Esophagus squamous epithelium (tissue), 5 donors: ENCODE data around the gene ARHGAP30. TPM values are rescaled to one million over a fixed set of nuclear protein-coding genes. Genes with fewer than 3 reads are reported as not detected.

Source experiments
- DNase-seq: peaks from one replicate; lab custom pipeline; 2025; lab: John Stamatoyannopoulos, UW
- H3K27ac ChIP-seq, 4 donors: fragments of 200-600 bp; sonication (generic); one replicate each; pipeline ENCODE4 v1.5.1; 2016 to 2019; ENCODE audit warnings: mild to moderate bottlenecking in 1 of 4
- H3K27me3 ChIP-seq, 4 donors: fragments of 200-600 bp; sonication (generic); 1 replicate in 3 of 4; 2 replicates in 1 of 4; pipeline versions ENCODE4 v1.5.1 to v1.6.0; 2017 to 2021; ENCODE audit warnings: antibody characterized with exemption in 1 of 4
- H3K36me3 ChIP-seq, 3 donors: fragments of 200-600 bp; sonication (generic); one replicate each; pipeline ENCODE4 v1.5.1; 2016 to 2019
- H3K4me1 ChIP-seq, 3 donors: fragments of 200-600 bp; sonication (generic); one replicate each; pipeline ENCODE4 v1.5.1; 2017 to 2019
- H3K4me3 ChIP-seq, 4 donors: fragments of 200-600 bp; sonication (generic); 1 replicate in 3 of 4; 2 replicates in 1 of 4; pipeline ENCODE4 v1.5.1; 2016 to 2019; ENCODE audit warnings: mild to moderate bottlenecking in 2 of 4, moderate library complexity in 1 of 4
- H3K9me3 ChIP-seq, 3 donors: fragments of 200-600 bp; sonication (generic); one replicate each; pipeline ENCODE4 v1.5.1; 2016 to 2019
- POLR2A ChIP-seq, 4 donors: fragments of 450-650 bp; IDR thresholded peaks; one replicate each; pipeline ENCODE4 v1.6.1; 2017; ENCODE audit warnings: antibody characterized with exemption in 4 of 4, mild to moderate bottlenecking in 4 of 4, moderate library complexity in 3 of 4
- WGBS, 2 donors: methylation state at CpG; one replicate each; pipeline ENCODE4 v1.1.5; 2018; 5-methylcytosine and 5-hydroxymethylcytosine counted together
- intact Hi-C: fragments of 100-400 bp; cut with DNase I; formaldehyde crosslinking; loops from one replicate; pipeline ENCODE4 v1.15.0; 2022
- total RNA-seq, 4 donors: library from RNA; depleted of rRNA; stranded (reverse); fragments of >200 nt; gene quantifications; one replicate each; pipeline ENCODE4 v1.1.0, GENCODE V29; 2016
- TF ChIP-seq, protein P1 (sequence below), 6 experiments: fragments of 450-650 bp in 4 of 6; fragments of 200-600 bp in 2 of 6; sonication (generic) in 2 of 6; IDR thresholded peaks; one replicate each; pipeline ENCODE4 v1.5.1; 2016 to 2019; ENCODE audit warnings: antibody characterized with exemption in 6 of 6, mild to moderate bottlenecking in 4 of 6, moderate library complexity in 4 of 6
- donor health status: DM: yes; HTN: yes; CAD: no.

The ARHGAP30 gene
- total RNA-seq, 4 donors from 2014 or later, result 2.9 to 13.5 (median 7.4) TPM

GRCh38 chr1:161013131-161013487 lies 56.6 kb downstream of the ARHGAP30 start:
- intact Hi-C loops, result no loop called here
- peak overlapping the region in 3 of 4 donors; percentile 22 to 53 (median 23) for H3K4me3 ChIP-seq
- no peaks in the 10 kb centered on the region for H3K9me3 ChIP-seq
- no peak for DNase-seq
- no peaks in the 10 kb centered on the region for H3K27me3 ChIP-seq
- peak overlapping the region; percentile 83 to 99 (median 92) for H3K27ac ChIP-seq
- H3K4me1 ChIP-seq, result peaks cover 18 to 90% (median 43%) of the 10 kb centered on the region in 3 donors
- TF ChIP-seq, protein P1, sequence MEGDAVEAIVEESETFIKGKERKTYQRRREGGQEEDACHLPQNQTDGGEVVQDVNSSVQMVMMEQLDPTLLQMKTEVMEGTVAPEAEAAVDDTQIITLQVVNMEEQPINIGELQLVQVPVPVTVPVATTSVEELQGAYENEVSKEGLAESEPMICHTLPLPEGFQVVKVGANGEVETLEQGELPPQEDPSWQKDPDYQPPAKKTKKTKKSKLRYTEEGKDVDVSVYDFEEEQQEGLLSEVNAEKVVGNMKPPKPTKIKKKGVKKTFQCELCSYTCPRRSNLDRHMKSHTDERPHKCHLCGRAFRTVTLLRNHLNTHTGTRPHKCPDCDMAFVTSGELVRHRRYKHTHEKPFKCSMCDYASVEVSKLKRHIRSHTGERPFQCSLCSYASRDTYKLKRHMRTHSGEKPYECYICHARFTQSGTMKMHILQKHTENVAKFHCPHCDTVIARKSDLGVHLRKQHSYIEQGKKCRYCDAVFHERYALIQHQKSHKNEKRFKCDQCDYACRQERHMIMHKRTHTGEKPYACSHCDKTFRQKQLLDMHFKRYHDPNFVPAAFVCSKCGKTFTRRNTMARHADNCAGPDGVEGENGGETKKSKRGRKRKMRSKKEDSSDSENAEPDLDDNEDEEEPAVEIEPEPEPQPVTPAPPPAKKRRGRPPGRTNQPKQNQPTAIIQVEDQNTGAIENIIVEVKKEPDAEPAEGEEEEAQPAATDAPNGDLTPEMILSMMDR (IDR thresholded peaks at IDR 0.05), result no peak
- no peak for TF ChIP-seq POLR2A (IDR thresholded peaks at IDR 0.05)
- H3K36me3 ChIP-seq, result peaks cover 0 to 14% (median 0%) of the 10 kb centered on the region in 3 donors

DNA sequence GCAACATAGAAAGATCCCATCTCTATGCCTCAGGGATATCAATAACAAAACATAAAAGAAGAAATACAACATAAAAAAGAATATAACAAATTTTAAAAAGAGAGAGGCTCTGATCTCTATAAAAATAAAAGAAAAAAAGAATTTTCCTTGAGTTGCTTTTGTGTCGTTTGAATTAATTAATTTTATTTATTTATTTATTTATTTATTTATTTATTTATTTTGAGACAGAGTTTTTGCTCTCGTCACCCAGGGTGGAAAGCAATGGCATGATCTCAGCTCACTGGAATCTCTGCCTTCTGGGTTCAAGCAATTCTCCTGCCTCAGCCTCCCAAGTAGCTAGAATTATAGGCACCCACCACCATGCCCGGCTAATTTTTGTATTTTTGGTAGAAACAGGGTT lies 57.3 kb downstream of the ARHGAP30 start:
- TF ChIP-seq POLR2A (IDR thresholded peaks at IDR 0.05), result no peak
- TF ChIP-seq, protein P1 (IDR thresholded peaks at IDR 0.05), result no peak
- Histone ChIP-seq H3K36me3 (peaks cover 0 to 21% (median 0%) of the 10 kb centered on the region in 3 donors), H3K9me3 (no peaks in the 10 kb centered on the region), H3K27ac (peak overlapping the region; percentile 83 to 99 (median 92)), H3K27me3 (no peaks in the 10 kb centered on the region), H3K4me3 (no peak overlapping the region), H3K4me1 (peaks cover 12 to 87% (median 36%) of the 10 kb centered on the region in 3 donors)
- no peak for DNase-seq
- 78 to 85% methylated on average over 3 of the region's 3 CpGs for WGBS, 2 donors
- intact Hi-C loops, result no loop called here

- intact Hi-C loops, result no loop called here
- TF ChIP-seq POLR2A (IDR thresholded peaks at IDR 0.05), result no peak
- TF ChIP-seq, protein P1 (IDR thresholded peaks at IDR 0.05), result no peak
Observed at GRCh38 chr1:161009602-161010211, 60.0 kb downstream of the ARHGAP30 start.

GRCh38 chr1:161008869-161009510 lies 60.7 kb downstream of the ARHGAP30 start:
- Histone ChIP-seq H3K9me3 (no peaks in the 10 kb centered on the region), H3K4me3 (no peak overlapping the region), H3K4me1 (peaks cover 0 to 55% (median 15%) of the 10 kb centered on the region in 3 donors), H3K27ac (no peak overlapping the region), H3K36me3 (peaks cover 0 to 32% (median 0%) of the 10 kb centered on the region in 3 donors), H3K27me3 (no peaks in the 10 kb centered on the region)
- intact Hi-C loops, result no loop called here
- no peak for DNase-seq
- 58 to 60% methylated on average over 4 of the region's 4 CpGs for WGBS, 2 donors
- TF ChIP-seq, protein P1 (IDR thresholded peaks at IDR 0.05), result no peak
- no peak for TF ChIP-seq POLR2A (IDR thresholded peaks at IDR 0.05)

More at GRCh38 chr1:161009602-161010211, 60.0 kb downstream of the ARHGAP30 start:
- no peak overlapping the region for H3K4me3 ChIP-seq
- peaks cover 0 to 32% (median 0%) of the 10 kb centered on the region in 3 donors for H3K36me3 ChIP-seq
- peaks cover 0 to 62% (median 22%) of the 10 kb centered on the region in 3 donors for H3K4me1 ChIP-seq
- WGBS, 2 donors, result 78 to 80% methylated on average over 6 to 7 of the region's 7 CpGs
- no peak overlapping the region for H3K27ac ChIP-seq
- no peak for DNase-seq
- no peaks in the 10 kb centered on the region for H3K27me3 ChIP-seq
- no peaks in the 10 kb centered on the region for H3K9me3 ChIP-seq

DNA sequence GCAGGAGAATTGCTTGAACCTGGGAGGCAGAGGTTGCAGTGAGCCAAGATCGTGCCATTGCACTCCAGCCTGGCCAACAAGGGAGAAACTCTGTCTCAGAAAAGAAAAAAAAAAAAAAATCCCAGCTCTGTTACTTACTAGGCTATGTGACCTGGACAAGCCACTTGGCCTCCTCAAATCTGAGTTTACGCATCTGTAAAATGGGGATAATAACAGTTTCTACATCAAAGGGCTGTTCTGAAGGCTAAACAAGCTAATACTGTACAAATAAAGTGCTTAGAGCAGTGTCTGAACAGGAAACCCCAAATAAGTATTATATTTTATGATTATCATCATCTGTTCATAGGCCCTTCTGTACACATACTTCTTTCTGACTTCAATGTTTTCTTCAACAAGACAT lies 62.3 kb downstream of the ARHGAP30 start:
- Histone ChIP-seq H3K27ac (no peak overlapping the region), H3K27me3 (no peaks in the 10 kb centered on the region), H3K36me3 (peaks cover 0 to 44% (median 0%) of the 10 kb centered on the region in 3 donors), H3K9me3 (no peaks in the 10 kb centered on the region), H3K4me3 (no peak overlapping the region), H3K4me1 (peaks cover 0 to 38% (median 3%) of the 10 kb centered on the region in 3 donors)
- TF ChIP-seq, protein P1 (IDR thresholded peaks at IDR 0.05), result no peak
- TF ChIP-seq POLR2A (IDR thresholded peaks at IDR 0.05), result no peak
- no peak for DNase-seq
- 94 to 100% methylated on average over 2 of the region's 2 CpGs for WGBS, 2 donors
- intact Hi-C loops, result no loop called here
